Smooth muscle cell (in vitro differentiated cells): Measurements from ENCODE around the gene LGALSL. TPM values are rescaled to one million over a fixed set of nuclear protein-coding genes. Genes with fewer than 3 reads are reported as not detected.
"Not testable (repeated sequence)": the region's sequence is repeated elsewhere in the genome, so short reads cannot be mapped to it uniquely, and the experiment has no call there.

Experiments
- DNase-seq: peaks from one replicate; lab custom pipeline; 2025; ENCODE audit not compliant: unreplicated experiment; lab: John Stamatoyannopoulos, UW
- H2AFZ ChIP-seq: fragments of 200-600 bp; sonication (generic); 2 replicates; pipeline ENCODE4 v1.6.0; 2016; ENCODE audit warnings: antibody characterized with exemption, low read depth, mild to moderate bottlenecking
- H3F3A ChIP-seq: fragments of 200-600 bp; sonication (generic); 2 replicates; pipeline ENCODE4 v1.6.0; 2017; ENCODE audit warnings: antibody characterized with exemption, low read depth
- H3K27ac ChIP-seq: fragments of 200-600 bp; sonication (generic); 2 replicates; pipeline ENCODE4 v1.5.1; 2016; ENCODE audit warnings: low read depth, mild to moderate bottlenecking
- H3K27me3 ChIP-seq: fragments of 200-600 bp; sonication (generic); 2 replicates; pipeline ENCODE4 v1.6.1; 2016; ENCODE audit warnings: low read depth, mild to moderate bottlenecking
- H3K36me3 ChIP-seq: fragments of 200-600 bp; sonication (generic); 2 replicates; pipeline ENCODE4 v1.5.1; 2016; ENCODE audit warnings: low read depth
- H3K4me1 ChIP-seq: fragments of 200-600 bp; sonication (generic); 2 replicates; pipeline ENCODE4 v1.5.1; 2016; ENCODE audit warnings: low read depth
- H3K4me2 ChIP-seq: fragments of 200-600 bp; sonication (generic); 2 replicates; pipeline ENCODE4 v1.6.0; 2016; ENCODE audit warnings: mild to moderate bottlenecking
- H3K4me3 ChIP-seq: fragments of 200-600 bp; sonication (generic); 2 replicates; pipeline ENCODE4 v1.5.1; 2016; ENCODE audit warnings: mild to moderate bottlenecking
- H3K79me2 ChIP-seq: fragments of 200-600 bp; sonication (generic); 2 replicates; pipeline ENCODE4 v1.6.0; 2016; ENCODE audit warnings: low read depth, mild to moderate bottlenecking
- H3K9ac ChIP-seq: fragments of 200-600 bp; sonication (generic); 2 replicates; pipeline ENCODE4 v1.6.0; 2016; ENCODE audit warnings: low read depth
- H3K9me3 ChIP-seq: fragments of 200-600 bp; sonication (generic); replicated peaks from 2 replicates; pipeline ENCODE4 v1.5.1; 2016; ENCODE audit warnings: low read depth
- H4K20me1 ChIP-seq: fragments of 200-600 bp; sonication (generic); 2 replicates; pipeline ENCODE4 v1.6.0; 2016; ENCODE audit warnings: low read depth
- CTCF ChIP-seq: fragments of 200-600 bp; sonication (generic); IDR thresholded peaks from 2 replicates; pipeline ENCODE4 v1.5.1; 2017; ENCODE audit warnings: borderline replicate concordance, mild to moderate bottlenecking, antibody characterized with exemption; ENCODE audit not compliant: insufficient read depth, poor library complexity, severe bottlenecking
- WGBS: methylation state at CpG from one replicate; pipeline ENCODE4 v1.1.7; 2016; ENCODE audit warnings: low lambda C conversion rate; 5-methylcytosine and 5-hydroxymethylcytosine counted together
- polyA plus RNA-seq: library from polyadenylated mRNA; unstranded; fragments of >200 nt; fragmentation: Nextera tagmentation; extraction: Ambion mirVana; gene quantifications from 2 replicates; pipeline ENCODE4 v1.2.1, GENCODE V29; 2016
- total RNA-seq: library from RNA; depleted of rRNA; stranded (reverse); fragments of >200 nt; gene quantifications from 2 replicates; pipeline ENCODE4 v1.2.3, GENCODE V29; 2014

Gene LGALSL
- total and polyA plus RNA-seq, 2 experiments from 2014 or later: 8.1 to 13.9 TPM

- Histone ChIP-seq H3K27ac (no peak overlapping the region), H2AFZ (no peak overlapping the region), H3K9ac (no peak overlapping the region), H3F3A (no peaks in the 10 kb centered on the region), H3K36me3 (no peaks in the 10 kb centered on the region), H3K4me3 (no peak overlapping the region), H3K79me2 (no peaks in the 10 kb centered on the region), H4K20me1 (no peaks in the 10 kb centered on the region), H3K4me2 (no peak overlapping the region), H3K9me3 (no peaks in the 10 kb centered on the region), H3K27me3 (peaks cover 57% of the 10 kb centered on the region), H3K4me1 (peaks cover 4% of the 10 kb centered on the region)
- DNase-seq: no peak
- no peak for TF ChIP-seq CTCF
Observed at GRCh38 chr2:64439194-64439593, 14.8 kb upstream of the LGALSL start.

- H4K20me1 ChIP-seq: no peaks in the 10 kb centered on the region
- TF ChIP-seq CTCF: no peak
- no peak for DNase-seq
- H3K36me3 ChIP-seq: no peaks in the 10 kb centered on the region
- H3K4me2 ChIP-seq: no peak overlapping the region
- H3K4me1 ChIP-seq: peaks cover 4% of the 10 kb centered on the region
- no peak overlapping the region for H3K9ac ChIP-seq
- H2AFZ ChIP-seq: no peak overlapping the region
- peaks cover 62% of the 10 kb centered on the region for H3K27me3 ChIP-seq
- H3K79me2 ChIP-seq: no peaks in the 10 kb centered on the region
- H3F3A ChIP-seq: no peaks in the 10 kb centered on the region
- H3K27ac ChIP-seq: no peak overlapping the region
- WGBS: 54% methylated on average over 2 of the region's 2 CpGs
- H3K9me3 ChIP-seq: no peaks in the 10 kb centered on the region
- no peak overlapping the region for H3K4me3 ChIP-seq
Observed at GRCh38 chr2:64440843-64441242, 13.1 kb upstream of the LGALSL start.

- no peak overlapping the region for H3K4me2 ChIP-seq
- WGBS: 83% methylated on average over 4 of the region's 4 CpGs
- H3K36me3 ChIP-seq: no peaks in the 10 kb centered on the region
- H2AFZ ChIP-seq: no peak overlapping the region
- no peaks in the 10 kb centered on the region for H4K20me1 ChIP-seq
- no peak for TF ChIP-seq CTCF
- H3K4me1 ChIP-seq: peaks cover 4% of the 10 kb centered on the region
- no peak overlapping the region for H3K9ac ChIP-seq
- H3K27me3 ChIP-seq: peaks cover 57% of the 10 kb centered on the region
- DNase-seq: no peak
- H3K4me3 ChIP-seq: no peak overlapping the region
- no peaks in the 10 kb centered on the region for H3K79me2 ChIP-seq
- H3K27ac ChIP-seq: no peak overlapping the region
- H3K9me3 ChIP-seq: no peaks in the 10 kb centered on the region
- no peaks in the 10 kb centered on the region for H3F3A ChIP-seq
Observed at GRCh38 chr2:64442277-64442676, 11.7 kb upstream of the LGALSL start.

GRCh38 chr2:64442801-64443429 is 11.0 kb upstream of the LGALSL start:
- DNase-seq: no peak
- H4K20me1 ChIP-seq: no peaks in the 10 kb centered on the region
- H3K27ac ChIP-seq: no peak overlapping the region
- H3F3A ChIP-seq: no peaks in the 10 kb centered on the region
- H3K79me2 ChIP-seq: no peaks in the 10 kb centered on the region
- peaks cover 51% of the 10 kb centered on the region for H3K27me3 ChIP-seq
- no peak overlapping the region for H3K4me2 ChIP-seq
- H3K4me1 ChIP-seq: peaks cover 4% of the 10 kb centered on the region
- WGBS: 47% methylated on average over 7 of the region's 7 CpGs
- H3K9ac ChIP-seq: no peak overlapping the region
- H3K36me3 ChIP-seq: no peaks in the 10 kb centered on the region
- no peak overlapping the region for H3K4me3 ChIP-seq
- no peak overlapping the region for H2AFZ ChIP-seq
- TF ChIP-seq CTCF: no peak
- no peaks in the 10 kb centered on the region for H3K9me3 ChIP-seq

- H3K27me3 ChIP-seq: peaks cover 31% of the 10 kb centered on the region
Observed at GRCh38 chr2:64445970-64446369, 8.0 kb upstream of the LGALSL start.

More at GRCh38 chr2:64445970-64446369, 8.0 kb upstream of the LGALSL start:
- not testable (repeated sequence) for H3K4me3 ChIP-seq, H3K4me1 ChIP-seq, H3K36me3 ChIP-seq, H2AFZ ChIP-seq, H3F3A ChIP-seq, H3K27ac ChIP-seq, H3K9me3 ChIP-seq, H4K20me1 ChIP-seq, H3K9ac ChIP-seq, DNase-seq, H3K79me2 ChIP-seq, H3K4me2 ChIP-seq
